GM10248 (cell line): ENCODE results near the gene ZNF430.

Experiments
- CTCF ChIA-PET: fragments of 300-600 bp; sonication (Branson Sonifier 250); formaldehyde crosslinking; extraction: SDS; loops from one replicate; lab custom pipeline; 2021; ENCODE audit warnings: antibody characterized with exemption; lab: Yijun Ruan, JAX
- POLR2A ChIA-PET: fragments of 350-650 bp; sonication (Branson Sonifier 250); formaldehyde crosslinking; extraction: SDS; loops from one replicate; lab custom pipeline; 2020; ENCODE audit warnings: antibody characterized with exemption; lab: Yijun Ruan, JAX
- DNase-seq: peaks from one replicate; pipeline ENCODE4 v3.0.0; 2012; ENCODE audit errors: extremely low spot score
- TF ChIP-seq, protein P1 (sequence below): IDR thresholded peaks from 2 replicates; pipeline ENCODE4 v1.5.1; 2012; ENCODE audit warnings: mild to moderate bottlenecking, low read depth; ENCODE audit errors: extremely low read depth, missing control alignments, control extremely low read depth

Gene ZNF430

DNA sequence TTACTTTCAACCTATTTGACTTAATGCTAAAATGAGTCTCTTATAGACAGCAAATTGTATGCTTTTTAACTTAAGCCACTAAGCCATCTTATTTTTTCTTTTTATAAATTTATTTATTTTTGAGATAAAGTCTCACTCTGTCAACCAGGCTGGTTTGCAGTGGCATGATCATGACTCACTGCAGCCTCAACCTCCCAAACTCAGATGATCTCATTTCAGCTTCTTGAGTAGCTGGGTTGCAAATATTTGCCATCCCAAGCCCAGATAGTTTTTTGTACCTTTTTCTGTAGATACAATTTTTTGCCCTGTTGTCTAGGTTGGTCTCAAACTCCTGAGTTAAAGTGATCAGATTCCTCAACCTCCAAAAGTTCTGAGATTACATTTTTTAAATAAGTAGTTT lies 88.7 kb downstream of the ZNF430 start:
- TF ChIP-seq, protein P1, sequence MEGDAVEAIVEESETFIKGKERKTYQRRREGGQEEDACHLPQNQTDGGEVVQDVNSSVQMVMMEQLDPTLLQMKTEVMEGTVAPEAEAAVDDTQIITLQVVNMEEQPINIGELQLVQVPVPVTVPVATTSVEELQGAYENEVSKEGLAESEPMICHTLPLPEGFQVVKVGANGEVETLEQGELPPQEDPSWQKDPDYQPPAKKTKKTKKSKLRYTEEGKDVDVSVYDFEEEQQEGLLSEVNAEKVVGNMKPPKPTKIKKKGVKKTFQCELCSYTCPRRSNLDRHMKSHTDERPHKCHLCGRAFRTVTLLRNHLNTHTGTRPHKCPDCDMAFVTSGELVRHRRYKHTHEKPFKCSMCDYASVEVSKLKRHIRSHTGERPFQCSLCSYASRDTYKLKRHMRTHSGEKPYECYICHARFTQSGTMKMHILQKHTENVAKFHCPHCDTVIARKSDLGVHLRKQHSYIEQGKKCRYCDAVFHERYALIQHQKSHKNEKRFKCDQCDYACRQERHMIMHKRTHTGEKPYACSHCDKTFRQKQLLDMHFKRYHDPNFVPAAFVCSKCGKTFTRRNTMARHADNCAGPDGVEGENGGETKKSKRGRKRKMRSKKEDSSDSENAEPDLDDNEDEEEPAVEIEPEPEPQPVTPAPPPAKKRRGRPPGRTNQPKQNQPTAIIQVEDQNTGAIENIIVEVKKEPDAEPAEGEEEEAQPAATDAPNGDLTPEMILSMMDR: no peak
- POLR2A ChIA-PET: no interaction called here
- CTCF ChIA-PET: no interaction called here
- no peak for DNase-seq
